Left hindlimb (tissue), 1 donor: ENCODE data around the gene SNX24.
A peak's percentile ranks its signal among the peaks of the same experiment; 100 is the strongest.
"Not testable (repeated sequence)": the region's sequence is repeated elsewhere in the genome, so short reads cannot be mapped to it uniquely, and the experiment has no call there.

Experiments
- DNase-seq: peaks from one replicate; pipeline ENCODE4 v3.0.0-alpha.2; 2018

SNX24 gene, protein sequence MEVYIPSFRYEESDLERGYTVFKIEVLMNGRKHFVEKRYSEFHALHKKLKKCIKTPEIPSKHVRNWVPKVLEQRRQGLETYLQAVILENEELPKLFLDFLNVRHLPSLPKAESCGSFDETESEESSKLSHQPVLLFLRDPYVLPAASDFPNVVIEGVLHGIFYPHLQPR

DNA sequence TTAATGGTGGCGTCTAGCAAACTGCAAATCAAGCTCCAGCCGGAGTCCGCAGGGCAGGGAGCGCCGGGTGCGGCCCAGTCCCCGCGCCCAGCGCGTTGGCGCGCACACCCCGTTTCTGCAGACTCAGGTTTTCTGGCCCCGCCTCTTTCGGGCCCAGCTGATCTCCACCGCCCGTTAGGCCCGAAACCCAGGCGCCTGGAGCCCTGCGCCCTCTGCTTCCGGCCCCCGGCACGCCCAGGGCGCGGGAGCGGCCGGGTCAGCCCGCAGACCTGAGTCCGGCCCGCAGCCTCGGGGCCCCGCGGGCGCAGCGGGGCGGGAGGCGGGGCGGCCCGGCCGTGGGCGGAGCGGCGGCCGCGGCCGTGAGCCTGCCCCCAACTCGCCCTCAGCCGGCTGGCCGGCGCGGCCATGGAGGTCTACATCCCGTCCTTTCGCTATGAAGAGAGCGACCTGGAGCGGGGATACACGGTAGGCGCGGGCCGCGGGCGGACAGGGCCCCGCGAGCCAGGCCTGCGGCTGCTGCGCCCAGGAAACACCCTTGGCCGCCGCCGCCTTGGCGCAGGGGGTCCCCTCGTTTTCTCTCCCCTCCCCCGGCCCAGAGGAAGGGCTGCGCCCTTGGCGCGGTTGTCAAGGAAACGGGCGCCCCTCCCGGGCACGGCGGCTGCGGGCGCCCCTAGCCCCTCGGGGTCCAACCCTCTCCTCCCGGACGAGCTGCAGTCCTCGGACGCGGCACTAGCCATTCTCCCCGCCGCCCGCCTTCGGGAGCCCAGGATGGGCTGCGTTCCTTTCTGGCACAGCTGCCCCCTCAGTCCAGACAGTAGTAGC is at the start of gene SNX24:
Gene SNX24, plus strand, starts transcription at position 385 of the 822 bp plus-strand sequence. Its CDS starts 21 bp downstream, at position 406.
- DNase-seq = peak; percentile 86

DNA sequence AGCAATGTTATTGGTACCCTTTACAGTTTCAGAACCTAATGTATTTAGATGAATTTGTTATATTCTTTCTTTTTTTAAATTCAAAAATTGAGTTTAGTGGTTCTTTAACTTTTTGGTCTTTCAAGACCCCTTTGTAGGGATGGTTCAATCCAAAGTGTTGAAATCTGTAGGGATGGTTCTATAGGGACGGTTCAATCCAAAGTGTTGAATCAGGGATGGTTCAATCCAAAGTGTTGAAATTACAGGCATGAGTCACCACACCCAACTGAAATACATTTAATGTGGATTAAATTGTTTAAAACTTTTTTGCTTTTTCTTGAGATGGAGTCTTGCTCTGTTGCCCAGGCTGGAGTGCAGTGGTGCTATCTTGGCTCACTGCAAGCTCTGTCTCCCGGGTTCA is 39.9 kb upstream of the SNX24 start:
- no peak for DNase-seq

DNA sequence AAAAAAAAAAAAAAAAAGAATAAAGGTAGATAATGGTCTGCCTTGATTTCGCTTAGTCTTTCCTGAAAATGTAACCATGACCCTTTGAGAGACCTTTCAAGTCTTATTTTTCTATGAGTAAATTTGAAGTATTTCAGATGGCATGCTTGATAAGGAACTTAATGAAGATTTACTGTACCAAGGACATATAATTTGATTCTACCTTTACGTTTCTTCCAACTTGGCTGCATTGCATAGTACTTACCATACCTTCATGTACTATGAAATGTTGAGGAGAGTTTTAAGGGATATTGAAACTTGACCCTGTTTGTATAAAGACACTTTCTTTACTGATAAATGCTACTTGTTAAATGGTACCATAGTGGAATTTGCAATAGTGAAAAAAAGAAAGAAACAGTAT is 35.0 kb upstream of the SNX24 start:
- no peak for DNase-seq

DNA sequence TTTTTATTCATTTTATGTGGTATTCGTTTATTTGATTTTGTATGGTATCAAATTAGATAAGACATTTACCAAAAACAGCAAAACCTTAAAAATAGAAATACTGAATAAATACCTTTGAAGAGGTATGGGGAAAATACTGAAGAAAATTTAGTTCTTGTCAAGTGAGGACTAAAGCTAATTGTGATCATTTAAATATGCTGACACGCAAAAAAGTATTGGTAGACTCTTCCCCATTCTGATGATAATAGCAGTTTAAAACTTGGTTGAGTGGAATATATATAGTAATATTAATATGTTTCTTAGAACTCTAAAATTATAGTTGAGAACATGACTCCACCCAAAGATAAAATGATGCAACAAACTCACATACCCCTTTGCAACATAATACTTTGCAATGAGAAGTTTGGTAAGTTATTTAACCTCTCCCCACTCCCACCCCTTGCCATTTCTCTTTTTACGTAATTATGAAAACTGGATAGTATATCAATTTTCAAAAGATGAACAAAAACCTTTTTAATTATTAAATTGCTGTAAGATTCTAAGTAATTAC is 30.1 kb upstream of the SNX24 start:
- DNase-seq = no peak

DNA sequence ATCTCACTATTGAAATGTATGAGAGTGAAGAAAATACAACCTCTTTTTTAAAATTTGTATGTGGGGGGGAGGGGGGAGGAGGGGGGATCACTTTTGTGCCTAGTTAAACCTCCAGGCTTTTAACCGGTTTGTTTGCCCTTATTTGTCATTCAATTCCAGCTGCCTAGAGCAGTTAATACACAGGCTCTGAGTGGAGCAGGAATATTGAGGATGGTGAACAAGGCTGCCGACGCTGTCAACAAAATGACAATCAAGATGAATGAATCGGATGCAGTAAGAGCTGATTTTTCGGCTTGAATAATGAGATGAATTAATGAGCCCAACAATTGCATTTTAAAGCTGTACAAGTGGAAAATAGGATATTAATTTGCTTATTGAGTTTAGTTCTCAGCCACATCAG is 28.7 kb upstream of the SNX24 start:
- no peak for DNase-seq

DNA sequence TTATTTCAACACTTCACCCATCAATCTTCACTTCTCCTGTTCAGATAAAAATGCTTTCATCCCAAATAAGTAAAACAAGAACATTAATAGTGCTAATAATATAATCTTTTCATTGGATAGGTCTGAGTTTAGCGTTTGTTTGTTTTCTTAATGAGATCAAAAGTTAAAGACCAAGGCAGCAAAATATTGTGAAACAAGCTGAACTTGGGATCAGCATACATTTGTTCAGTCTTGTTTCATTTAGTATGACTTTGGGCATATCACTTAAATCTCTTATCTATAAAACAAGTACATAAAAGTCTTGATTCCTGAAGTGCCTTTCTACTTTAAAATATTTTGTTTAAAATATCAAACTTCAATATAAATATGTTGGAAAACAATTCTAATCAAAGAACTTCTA is 13.4 kb upstream of the SNX24 start:
- DNase-seq = no peak

DNA sequence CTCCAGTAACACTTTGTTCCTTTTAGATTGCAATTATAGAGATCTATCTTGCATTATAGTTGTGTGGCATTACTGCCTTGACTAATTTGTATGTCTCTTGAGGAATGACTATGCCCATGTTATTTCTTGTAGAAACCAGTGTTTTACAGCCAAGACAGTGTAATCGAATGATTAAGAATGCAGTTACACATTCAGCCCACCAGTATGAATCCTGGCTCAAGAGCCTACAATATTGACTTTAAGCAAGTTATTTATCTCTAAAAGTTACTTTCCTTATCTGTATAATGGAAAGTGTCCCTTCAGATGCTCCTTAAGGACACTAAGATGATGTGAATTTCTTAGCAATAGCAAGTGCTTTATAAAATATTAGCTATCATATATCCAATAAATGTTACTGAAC is 9.7 kb upstream of the SNX24 start:
- no peak for DNase-seq

DNA sequence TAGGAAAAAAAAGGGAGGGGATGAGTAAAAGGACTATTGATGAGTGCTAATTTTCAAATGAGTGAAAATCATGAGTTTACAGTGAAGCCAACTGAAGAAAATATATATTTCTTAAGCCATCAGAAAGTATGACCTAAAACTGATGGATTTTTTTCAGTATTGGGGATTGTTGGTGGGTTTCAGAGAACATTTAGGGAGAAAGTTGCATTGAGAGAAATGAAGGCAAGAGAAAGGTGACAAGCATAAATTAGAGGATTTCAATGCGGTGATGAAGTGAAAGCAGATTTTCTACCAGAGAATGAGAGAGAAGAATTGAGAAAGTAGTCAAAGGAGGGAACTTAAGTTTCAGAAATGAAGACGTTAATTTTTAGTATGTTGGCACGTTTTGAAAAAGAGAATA is 8.5 kb upstream of the SNX24 start:
- no peak for DNase-seq

DNA sequence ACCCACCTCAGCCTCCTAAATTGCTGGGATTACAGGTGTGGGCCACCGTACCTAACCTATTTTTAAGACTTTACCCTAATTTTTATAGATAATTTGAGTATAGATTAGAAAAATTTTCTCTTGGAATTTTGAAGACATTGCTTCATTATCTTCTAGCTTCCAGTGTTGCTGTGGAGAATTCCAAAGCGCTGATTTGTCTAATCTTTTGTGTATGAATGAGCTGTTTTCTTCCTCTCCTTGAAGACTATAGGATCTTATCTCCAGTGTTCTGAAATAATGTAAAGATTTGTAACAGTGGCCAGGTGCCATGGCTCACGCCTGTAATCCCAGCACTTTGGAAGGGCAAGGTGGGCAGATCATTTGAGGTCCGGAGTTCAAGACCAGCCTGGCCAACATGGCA is 5.7 kb upstream of the SNX24 start:
- DNase-seq = no peak

DNA sequence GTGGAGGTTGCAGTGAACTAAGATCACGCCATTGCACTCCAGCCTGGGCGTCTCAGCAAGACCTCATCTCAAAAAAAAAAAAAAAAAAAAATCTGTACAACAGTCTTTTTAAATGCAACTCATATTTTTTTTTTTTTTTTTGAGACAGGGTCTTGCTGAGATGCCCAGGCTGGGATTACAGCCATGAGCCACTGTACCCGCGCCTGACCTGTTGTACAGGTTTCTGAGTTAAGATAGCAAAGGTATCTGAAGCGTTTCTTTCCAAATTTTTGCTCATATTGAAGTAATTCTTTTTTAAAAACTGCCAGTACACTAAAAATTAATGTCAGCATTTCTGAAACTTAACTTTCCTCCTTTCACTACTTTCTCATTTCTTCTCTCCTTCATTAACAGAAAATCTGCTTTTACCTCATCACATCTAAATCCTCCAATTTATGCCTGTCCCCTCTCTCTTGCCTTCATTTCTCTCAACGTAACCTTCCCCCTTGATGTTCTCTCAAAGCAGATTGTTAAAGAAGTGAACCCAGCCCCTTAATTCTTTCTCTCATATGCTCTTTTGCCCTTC is 3.3 kb upstream of the SNX24 start:
- DNase-seq = no peak

DNA sequence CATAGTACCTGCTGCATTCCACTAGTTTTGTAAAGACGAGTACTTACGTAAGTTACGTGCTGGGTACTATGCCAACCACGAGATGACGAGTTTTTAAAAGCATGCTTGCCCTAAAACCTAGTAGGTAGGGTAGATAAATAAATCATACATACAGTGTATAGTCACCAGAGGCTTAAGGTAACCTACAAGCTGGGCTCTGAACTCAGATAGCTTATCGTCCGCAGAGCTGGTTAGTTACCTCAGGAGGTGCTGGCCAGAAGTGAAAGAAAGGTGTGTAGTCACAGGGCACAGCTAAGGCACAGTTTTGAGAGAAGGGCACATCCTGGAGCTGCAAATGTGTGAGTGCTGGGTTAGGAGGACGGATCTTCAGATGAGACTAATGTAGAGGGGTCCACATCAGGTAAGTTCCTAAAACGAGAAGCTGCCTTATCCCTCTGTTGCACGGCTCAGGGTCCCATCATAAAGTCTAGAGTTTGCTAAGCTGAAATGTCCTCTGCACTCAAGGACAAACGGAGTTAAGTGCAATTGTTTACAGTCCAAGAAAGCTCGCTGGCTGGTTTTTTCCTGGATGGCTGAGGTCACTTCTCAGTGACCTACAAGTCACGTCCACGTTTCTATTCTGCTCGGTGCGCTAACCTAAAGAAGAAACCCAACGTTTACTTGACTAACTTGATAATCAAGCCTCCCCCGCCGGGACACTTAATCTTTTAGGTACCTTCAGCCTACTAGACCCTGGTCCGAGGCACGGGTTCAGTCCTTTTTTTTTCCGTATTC is 1.1 kb upstream of the SNX24 start:
- no peak for DNase-seq

DNA sequence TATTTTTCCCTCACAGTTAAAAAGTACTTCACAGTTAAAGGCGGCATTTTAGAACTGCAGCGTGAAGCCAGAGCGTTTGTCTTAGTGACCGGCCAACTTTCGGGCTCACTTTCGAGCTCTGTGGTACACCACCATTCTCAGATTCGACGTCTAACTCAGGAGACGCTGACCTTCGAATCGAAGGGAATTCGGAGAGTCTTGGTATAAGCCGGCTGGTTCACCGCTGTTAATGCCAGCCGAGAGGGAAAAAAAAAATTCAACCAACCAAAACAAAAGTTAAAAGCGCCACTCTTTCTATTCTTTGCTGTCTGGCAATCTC is 544 bp upstream of the SNX24 start:
- no peak for DNase-seq

DNA sequence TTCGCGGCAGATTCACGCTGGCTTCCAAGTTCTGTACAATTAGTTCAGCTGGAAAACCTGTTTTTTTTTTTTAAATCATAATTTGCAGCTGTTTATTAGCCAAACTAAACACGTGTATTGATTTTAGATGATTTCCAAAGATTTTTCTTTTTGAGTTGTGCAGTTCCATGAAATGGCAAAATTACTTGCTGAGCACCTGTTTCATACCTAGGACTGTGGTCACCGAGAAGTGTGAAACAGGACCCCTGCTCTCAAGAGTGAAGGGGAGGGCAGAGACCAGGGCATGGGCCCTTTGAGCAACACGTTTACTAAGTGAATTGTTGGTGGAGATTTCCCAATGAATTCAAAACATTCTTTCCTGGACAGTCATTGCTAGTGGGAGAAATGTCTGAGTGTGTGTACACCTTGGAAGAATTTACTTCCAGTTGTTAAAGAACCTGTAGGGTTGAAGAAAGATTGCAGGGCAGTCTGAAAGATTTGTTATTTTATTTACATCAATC is 688 bp downstream of the SNX24 start:
- DNase-seq = no peak

DNA sequence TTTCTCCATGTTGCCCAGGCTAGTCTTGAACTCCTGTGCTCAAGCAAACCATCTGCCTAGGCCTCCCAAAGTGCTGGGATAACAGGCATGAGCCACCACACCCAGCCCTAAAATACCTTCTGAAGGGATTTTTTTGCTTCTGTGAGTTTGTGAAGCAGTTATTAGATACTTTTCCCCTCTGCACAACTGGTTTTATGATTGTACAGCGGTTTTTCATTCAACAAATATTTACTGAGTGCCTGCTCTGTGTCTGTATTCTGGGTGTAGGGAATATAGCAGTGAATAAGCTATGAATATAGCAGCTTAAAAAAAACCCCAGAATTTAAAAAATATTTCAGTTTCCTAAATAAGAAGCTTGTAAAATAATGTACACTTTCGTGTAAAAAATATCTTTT is 2.3 kb downstream of the SNX24 start:
- DNase-seq = no peak

DNA sequence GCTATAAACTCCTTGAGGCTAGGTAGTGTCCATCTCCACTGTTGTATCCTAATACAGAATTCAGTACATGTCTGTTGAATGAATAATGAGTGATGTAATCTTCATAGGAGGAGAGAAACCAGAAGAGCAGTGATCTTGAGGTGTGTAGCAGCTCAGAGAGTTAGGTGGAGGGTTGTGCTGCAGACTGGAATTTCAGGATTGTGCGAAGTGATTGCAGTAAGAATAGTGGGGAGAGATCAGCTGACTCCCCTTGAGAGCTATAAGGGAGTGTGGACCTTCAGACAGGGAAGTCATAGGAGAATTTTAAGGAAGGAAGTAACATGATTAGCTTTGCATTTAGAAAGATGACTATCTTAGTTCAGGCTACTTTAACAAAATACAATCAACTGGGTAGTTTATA is 4.4 kb downstream of the SNX24 start:
- DNase-seq = no peak

DNA sequence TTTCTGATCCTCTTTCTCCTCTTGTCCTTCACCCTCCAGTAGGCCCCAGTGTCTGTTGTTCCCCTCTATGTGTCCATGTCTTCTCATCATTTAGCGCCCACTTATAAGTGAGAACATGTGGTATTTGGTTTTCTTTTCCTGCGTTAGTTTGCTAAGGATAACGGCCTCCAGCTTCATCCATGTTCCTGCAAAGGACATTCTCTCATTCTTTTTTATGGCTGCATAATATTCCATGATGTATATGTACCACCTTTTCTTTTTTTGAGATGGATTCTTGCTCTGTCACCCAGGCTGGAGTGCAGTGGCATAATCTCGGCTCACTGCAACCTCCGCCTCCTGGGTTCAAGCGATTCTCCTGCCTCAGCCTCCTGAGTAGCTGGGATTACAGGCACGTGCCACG is 12.1 kb downstream of the SNX24 start:
- not testable (repeated sequence) for DNase-seq

DNA sequence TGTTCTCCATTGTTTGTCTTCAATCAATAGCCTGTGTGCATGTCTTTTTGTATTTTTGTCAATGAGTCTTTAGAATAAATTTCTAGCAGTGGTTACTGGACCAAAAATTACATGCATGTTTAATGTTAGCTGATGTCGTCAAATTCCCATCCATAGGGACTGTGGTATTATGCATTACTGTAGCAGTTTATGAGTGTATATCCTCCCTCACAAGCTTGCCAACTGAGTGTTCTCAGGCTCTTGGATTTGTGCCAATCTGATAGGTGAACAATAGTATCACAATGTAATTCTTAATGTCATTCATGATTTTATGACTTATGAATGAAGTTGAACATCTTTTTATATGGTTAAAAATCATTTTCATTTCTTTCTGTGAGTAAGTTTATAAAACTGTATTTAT is 13.0 kb downstream of the SNX24 start:
- no peak for DNase-seq

DNA sequence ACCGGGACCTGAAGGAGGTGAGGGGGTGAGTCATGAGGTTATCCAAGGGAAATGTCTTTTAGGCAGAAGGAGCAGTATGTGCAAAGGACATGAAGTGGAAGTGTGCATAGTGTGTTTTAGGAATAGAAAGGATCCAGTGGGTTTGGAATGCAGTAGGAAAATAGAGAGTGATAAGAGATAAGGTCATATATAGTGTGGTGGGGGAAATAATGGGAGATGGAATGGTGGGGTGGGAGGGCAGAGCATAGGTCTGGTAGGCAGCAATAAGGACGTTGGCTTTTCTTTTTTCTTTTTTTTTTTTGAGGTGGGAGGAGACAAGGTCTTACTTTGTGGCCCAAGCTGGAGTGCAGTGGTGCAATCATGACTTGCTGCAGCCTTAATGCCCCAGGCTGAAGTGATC is 17.8 kb downstream of the SNX24 start:
- no peak for DNase-seq

DNA sequence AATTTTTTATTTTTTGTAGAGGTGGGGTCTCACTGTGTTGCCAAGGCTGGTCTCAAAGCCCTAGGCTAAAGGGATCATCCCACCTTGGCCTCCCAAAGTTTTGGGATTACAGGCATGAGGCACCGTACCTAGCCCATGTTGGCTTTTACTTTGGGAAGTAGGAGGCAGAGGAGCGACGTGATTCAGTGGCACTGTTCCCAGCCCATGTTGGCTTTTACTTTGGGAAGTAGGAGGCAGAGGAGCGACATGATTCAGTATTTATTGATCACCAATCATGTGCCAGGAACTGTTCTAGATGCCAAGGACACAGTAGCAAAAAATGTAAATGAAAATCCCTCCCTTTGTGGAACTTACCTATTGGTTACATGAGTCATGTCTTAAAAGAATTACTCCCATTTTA is 18.3 kb downstream of the SNX24 start:
- no peak for DNase-seq

DNA sequence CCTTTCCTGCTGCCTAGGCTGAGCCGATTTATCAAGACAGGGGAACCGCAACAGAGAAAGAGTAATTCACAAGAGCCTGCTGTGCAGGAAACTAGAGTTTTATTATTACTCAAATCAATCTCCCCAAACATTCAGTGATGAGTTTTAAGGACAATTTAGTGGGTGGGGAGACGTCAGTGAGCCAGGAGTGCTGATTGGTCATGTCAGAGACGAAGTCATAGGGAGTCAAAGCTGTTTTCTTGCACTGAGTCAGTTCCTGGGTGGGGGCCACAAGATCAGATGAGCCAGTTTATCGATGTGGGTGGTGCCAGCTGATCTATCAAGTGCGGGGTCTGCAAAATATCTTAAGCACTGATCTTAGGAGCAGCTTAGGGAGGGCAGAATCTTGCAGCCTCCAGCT is 19.0 kb downstream of the SNX24 start:
- DNase-seq = no peak

DNA sequence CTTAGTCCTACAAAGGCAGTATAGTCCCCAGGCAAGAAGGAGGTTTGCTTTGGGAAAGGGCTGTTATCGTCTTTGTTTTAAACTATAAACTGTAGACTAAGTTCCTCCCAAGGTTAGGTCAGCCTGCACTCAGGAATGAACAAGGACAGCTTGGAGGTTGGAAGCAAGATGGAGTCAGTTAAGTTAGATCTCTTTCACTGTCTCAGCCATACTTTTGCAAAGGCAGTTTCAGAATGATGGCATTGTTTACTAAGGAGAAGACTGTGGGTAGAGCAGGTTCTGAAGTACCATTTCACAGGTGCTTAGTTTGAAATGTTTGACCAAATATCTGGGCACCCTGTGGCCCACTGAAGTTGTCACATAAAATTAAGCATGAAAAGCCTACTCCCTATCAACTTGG is 19.4 kb downstream of the SNX24 start:
- DNase-seq = no peak

DNA sequence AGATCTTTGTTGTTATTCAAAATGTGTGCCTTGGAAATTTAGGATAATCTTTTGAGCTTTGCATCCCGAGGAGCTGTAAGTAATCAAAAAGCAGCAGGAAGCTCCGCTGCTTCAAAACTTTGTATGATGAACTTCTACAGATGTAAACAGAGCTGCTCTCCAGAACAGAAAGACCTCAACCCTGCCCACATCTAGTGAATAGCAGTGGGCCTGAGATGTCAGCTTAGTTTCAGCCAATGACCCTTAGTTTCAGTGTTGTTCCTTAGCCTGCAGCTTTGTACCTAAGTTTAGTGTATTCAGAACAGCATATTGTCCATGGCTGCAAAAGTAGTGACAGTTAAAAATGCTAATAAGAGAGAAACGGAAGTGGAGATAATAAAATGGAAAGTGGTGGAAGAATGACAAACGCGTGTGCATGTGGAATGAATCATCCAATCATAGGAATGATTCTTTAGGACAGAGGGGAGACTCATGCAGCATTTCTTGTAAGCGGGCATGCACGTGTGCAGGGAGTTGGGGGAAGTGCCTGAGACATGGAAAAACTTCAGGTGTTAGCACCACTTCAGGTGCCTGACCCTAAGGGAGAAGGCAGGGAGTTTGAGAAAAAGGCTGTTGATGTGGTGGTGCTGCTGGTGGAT is 24.9 kb downstream of the SNX24 start:
- no peak for DNase-seq

DNA sequence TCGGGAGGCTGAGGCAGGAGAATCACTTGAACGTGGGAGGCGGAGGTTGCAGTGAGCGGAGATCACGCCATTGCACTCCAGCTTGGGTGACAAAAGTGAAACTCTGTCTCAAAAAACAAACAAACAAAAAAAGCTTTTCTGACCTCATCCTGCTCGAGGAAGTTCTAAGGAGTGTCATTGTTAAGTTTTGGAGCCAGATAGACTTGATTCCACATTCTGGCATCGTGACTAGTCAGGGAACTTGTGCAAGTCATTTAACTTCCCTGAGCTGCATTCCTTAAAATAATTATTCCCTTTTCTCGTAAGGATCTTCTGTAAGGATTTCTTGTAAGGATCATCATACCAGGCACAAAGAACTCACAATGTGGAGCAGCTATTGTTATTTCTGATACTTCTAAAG is 26.2 kb downstream of the SNX24 start:
- no peak for DNase-seq
